GM21619 (cell line): ENCODE results near the gene PRKACA.

ENCODE experiments used
- ATAC-seq: cut with Tn5 transposase; IDR thresholded peaks from one replicate; pipeline ENCODE4 v1.9.1; 2021; ENCODE audit not compliant: unreplicated experiment

The PRKACA gene

DNA sequence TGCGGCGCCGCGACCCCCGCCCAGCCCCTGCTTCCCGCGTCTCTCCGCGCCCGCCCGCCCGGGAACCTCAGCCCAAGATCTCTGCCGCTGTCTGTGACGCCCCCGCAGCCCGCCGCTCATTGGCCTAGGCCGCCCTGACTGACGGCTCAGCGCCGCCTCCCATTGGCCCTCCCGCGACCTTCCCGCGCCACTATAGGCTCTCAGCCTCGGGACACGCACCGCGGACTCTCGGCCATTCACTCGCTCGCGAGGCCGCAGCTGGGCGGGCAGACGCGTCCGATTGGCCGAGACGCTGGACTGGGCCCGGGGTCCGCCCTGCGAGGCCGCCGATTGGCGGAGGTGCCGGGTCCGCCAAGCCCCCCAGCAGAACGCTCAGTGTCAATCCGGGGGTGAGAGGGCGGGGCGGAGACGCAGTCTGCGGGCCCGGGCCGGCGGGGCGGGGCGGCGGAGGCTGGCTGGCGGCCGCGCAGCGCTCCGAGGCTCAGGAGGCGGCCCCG lies at the start of gene PRKACA:
Gene PRKACA, minus strand, starts transcription at position 95 of the 497 bp plus-strand sequence. CDS start 215 bp downstream, outside the sequence.
- peak; percentile 86 for ATAC-seq

GRCh38 chr19:14166999-14167575 lies 49.5 kb upstream of the PRKACA start:
- ATAC-seq, result no peak

GRCh38 chr19:14165990-14166830 lies 48.6 kb upstream of the PRKACA start:
- no peak for ATAC-seq

DNA sequence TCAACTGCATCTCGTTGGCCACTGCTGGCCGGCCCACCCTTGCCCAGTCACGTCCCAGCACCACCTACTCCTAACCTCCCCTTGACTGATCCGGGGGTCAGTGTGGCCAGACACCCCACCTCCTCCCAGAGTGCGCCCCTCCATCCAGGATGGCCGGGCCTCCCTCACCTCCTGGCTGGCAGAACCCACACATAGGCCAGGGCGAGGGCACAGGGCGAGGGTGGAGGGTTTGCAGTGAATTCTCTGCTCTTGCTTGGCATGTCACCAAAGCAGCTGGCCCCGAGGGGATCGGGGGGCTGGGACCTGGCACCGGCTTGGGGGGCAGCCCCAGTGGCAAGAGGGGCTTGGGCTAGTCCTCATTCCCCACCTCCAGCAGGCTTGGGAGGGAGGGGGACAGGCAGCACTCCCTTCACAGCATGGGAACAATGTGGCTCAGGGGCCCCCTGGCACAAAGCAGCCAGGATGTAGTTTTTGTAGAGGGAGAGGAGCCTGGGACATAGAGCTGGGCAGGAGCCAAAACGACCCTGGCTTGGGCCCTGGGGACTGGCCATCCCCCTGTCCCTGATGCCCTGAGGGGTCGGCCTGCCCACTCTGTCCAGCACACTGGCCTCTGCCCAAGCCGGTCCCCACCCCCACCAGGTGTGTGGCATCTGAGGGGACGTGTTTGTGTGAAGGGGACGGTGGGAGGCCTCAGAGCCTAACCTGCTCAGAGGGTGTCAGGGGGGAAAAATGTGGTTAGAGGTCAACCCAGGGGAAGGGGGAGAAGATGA lies 47.3 kb upstream of the PRKACA start:
- no peak for ATAC-seq

DNA sequence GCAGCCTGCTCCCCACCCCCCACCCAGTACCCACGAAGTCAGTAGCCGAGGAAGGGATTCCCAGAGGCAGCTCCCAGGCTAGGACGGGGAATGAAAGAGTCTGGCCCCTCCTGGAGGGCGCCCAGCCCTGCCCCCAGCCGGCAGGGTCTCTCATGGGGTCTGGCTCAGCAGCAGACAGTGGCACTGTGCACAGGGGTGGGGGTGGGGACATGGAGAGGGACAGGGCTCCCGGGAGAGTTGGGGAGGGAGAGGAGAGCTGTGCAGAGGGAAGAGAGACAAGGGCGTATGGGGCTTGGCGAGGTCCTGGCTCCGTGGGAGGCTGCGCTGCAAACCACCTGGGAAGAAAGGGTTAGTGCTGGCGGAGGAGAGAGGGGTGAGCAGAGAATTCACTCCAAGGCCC lies 46.5 kb upstream of the PRKACA start:
- ATAC-seq, result no peak

DNA sequence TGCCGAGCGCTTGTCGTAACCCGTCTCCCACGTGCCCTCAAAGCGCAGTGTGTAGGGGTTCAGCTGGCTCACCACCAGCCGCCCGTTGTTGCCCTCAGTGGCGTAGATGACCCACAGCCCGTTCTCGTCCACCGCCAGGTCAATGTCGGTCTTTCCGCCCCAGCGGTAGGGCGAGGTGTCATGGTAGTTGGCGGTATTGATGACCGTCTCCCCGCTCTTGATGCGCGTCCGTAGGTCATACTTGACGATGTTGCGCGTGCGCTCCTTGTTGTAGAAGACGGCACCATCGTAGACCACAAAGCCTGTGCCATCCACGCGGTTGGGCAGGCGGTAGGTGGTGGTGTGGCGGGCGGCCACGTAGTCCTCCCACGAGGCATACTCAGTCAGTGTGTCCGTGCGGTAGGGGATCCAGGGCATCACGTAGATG lies 45.3 kb upstream of the PRKACA start:
- no peak for ATAC-seq

GRCh38 chr19:14161305-14161704 lies 43.7 kb upstream of the PRKACA start:
- no peak for ATAC-seq

DNA sequence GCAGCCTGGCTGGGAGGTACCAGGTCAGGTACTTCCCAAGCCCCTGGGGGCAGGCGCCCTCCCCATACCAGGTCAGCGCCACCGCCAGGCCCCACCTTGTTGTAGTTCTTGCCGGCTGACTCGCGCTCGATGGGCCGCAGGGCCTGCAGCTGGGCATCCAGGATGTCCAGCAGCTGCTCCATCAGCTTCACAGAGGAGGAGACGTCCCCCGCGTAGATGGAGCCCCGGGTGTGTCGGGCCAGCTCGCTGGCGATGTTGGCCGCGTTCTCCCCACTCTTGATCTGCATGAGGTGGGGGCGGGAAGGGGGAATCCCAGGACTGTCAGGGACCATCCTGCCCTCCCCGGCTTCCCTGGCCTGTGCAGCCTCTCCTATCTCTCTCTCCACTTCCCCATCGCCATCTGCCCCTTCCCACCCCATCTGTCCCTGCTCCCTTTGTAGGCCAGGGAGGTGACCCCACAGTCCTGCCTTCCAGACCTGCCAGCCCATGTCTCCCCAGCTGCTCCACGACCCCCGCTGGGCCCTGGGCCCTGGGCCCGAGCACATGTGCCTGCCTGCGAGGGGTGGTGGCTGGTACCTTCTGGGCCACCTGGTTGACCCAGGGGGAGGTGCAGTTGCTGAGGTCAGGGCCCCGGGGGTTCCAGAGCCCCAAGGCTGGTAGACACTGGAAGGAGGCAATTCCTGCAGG lies 42.6 kb upstream of the PRKACA start:
- no peak for ATAC-seq

DNA sequence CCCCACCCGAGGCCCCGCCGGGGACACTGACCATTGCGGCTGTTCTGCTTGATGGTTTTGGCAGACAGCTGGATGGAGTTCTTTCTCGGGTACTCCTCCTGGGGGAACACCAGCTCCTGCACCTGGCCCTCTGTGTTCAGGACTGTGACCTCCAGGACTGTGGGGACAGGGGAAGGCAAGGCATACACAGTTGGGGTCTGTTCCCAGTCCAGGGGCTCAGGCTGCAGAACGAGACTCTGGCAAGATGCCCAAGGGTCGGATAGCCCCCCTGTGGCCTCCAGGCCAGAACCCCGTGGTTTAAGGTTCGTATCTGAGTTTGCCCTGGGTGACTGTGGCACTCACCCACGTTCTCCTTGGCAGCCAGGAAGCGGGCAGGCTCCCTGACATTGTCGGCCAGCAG lies 41.5 kb upstream of the PRKACA start:
- no peak for ATAC-seq

GRCh38 chr19:14158276-14159023 lies 40.9 kb upstream of the PRKACA start:
- no peak for ATAC-seq

GRCh38 chr19:14156971-14157717 lies 39.6 kb upstream of the PRKACA start:
- ATAC-seq, result no peak

- no peak for ATAC-seq
Observed at GRCh38 chr19:14156122-14156521, 38.6 kb upstream of the PRKACA start.

GRCh38 chr19:14155371-14155770 lies 37.8 kb upstream of the PRKACA start:
- ATAC-seq, result no peak

- no peak for ATAC-seq
Observed at GRCh38 chr19:14152713-14153112, 35.2 kb upstream of the PRKACA start.

- ATAC-seq, result no peak
Observed at GRCh38 chr19:14150770-14151661, 33.5 kb upstream of the PRKACA start.

GRCh38 chr19:14150041-14150769 lies 32.6 kb upstream of the PRKACA start:
- no peak for ATAC-seq

DNA sequence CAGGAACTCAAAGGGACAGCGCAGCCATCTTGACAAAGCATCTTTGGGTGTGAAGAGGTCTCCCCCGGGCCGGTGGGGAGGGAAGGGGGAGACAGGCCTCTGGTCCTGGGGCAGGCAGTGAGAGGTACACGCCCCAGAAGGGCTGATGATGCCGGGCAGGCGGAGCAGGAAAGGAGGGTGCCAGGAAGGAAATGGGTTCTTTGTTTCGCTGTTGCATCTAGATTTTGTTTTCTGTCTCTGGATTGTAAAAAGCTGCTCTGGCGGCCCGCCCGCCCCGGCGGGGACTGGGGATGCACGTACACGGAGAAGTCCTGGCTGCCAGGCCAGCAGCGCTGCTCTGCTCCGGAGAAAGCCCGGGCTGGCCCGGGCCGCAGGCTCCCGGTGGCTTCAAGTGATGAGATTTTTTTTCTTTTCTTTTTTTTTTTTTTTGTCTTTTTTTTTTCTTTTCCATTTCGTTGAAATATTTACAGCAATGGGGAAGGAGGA lies 32.0 kb upstream of the PRKACA start:
- no peak for ATAC-seq
